HepG2 (cell line): Measurements from ENCODE around the gene GPRC5D. TPM values are rescaled to one million over a fixed set of nuclear protein-coding genes. Genes with fewer than 3 reads are reported as not detected.
A peak's percentile ranks its signal among the peaks of the same experiment; 100 is the strongest.

Source experiments
- AHR ChIP-seq: IDR thresholded peaks from 2 replicates; pipeline ENCODE4 v1.6.1; 2018; ENCODE audit warnings: missing genetic modification reagents, missing compliant biosample characterization
- AKAP8 ChIP-seq: sonication (generic); formaldehyde crosslinking; IDR thresholded peaks from 2 replicates; pipeline ENCODE4 v1.5.1; 2020; ENCODE audit warnings: mild to moderate bottlenecking, missing genetic modification reagents
- BRCA1 ChIP-seq: sonication (generic); formaldehyde crosslinking; IDR thresholded peaks from 2 replicates; pipeline ENCODE4 v1.4.0; 2020; ENCODE audit warnings: missing genetic modification reagents
- BRD4 ChIP-seq: sonication (generic); formaldehyde crosslinking; IDR thresholded peaks from 2 replicates; pipeline ENCODE4 v1.4.0; 2020; ENCODE audit warnings: missing genetic modification reagents
- CENPBD1 ChIP-seq: sonication (generic); formaldehyde crosslinking; IDR thresholded peaks from 2 replicates; pipeline ENCODE4 v1.8.0; 2022; ENCODE audit warnings: missing genetic modification reagents, low read depth, mild to moderate bottlenecking, borderline replicate concordance
- CSRNP1 ChIP-seq: sonication (generic); formaldehyde crosslinking; IDR thresholded peaks from 2 replicates; pipeline ENCODE4 v1.8.1; 2023; ENCODE audit warnings: mild to moderate bottlenecking, missing genetic modification reagents
- CTCF ChIP-seq: sonication (generic); formaldehyde crosslinking; IDR thresholded peaks from 2 replicates; pipeline ENCODE4 v1.5.0; 2020; ENCODE audit warnings: mild to moderate bottlenecking, missing genetic modification reagents, moderate library complexity
- EEA1 ChIP-seq: sonication (generic); formaldehyde crosslinking; IDR thresholded peaks from 2 replicates; pipeline ENCODE4 v1.5.1; 2020; ENCODE audit warnings: mild to moderate bottlenecking, missing genetic modification reagents, borderline replicate concordance
- ELF3 ChIP-seq: IDR thresholded peaks from 2 replicates; pipeline ENCODE4 v1.6.1; 2016; ENCODE audit warnings: missing genetic modification reagents, missing compliant biosample characterization
- EP300 ChIP-seq, 3 experiments: sonication (generic) in 1 of 3; formaldehyde crosslinking in 1 of 3; IDR thresholded peaks; 2 replicates each; pipeline versions ENCODE4 v1.5.1 to v1.6.1; 2011 to 2020; ENCODE audit warnings: low read depth in 2 of 3, low read length in 2 of 3, borderline replicate concordance in 1 of 3, improper control_type of control experiment in 1 of 3, mild to moderate bottlenecking in 1 of 3, missing genetic modification reagents in 1 of 3, moderate library complexity in 1 of 3
- FOXC1 ChIP-seq: sonication (generic); formaldehyde crosslinking; IDR thresholded peaks from 2 replicates; pipeline ENCODE4 v1.8.0; 2022; ENCODE audit warnings: mild to moderate bottlenecking, missing genetic modification reagents, borderline replicate concordance
- RAD21 ChIP-seq: fragments of 450-650 bp; formaldehyde crosslinking; IDR thresholded peaks from 2 replicates; pipeline ENCODE4 v1.5.0; 2020; ENCODE audit warnings: mild to moderate bottlenecking
- SMC3 ChIP-seq: IDR thresholded peaks from 2 replicates; pipeline ENCODE4 v1.6.1; 2011; ENCODE audit warnings: low read length, improper control_type of control experiment
- SNAPC4 ChIP-seq: sonication (generic); formaldehyde crosslinking; IDR thresholded peaks from 2 replicates; pipeline ENCODE4 v1.4.0; 2020; ENCODE audit warnings: mild to moderate bottlenecking, missing genetic modification reagents
- SRSF9 ChIP-seq: fragments of 200-400 bp; formaldehyde crosslinking; IDR thresholded peaks from 2 replicates; pipeline ENCODE4 v1.6.1; 2018; ENCODE audit warnings: borderline replicate concordance, mild to moderate bottlenecking, low read depth, low read length; ENCODE audit not compliant: insufficient read depth, poor library complexity, severe bottlenecking
- STAG1 ChIP-seq: sonication (generic); formaldehyde crosslinking; IDR thresholded peaks from 2 replicates; pipeline ENCODE4 v1.4.0; 2020; ENCODE audit warnings: missing genetic modification reagents
- ZNF34 ChIP-seq: sonication (generic); formaldehyde crosslinking; IDR thresholded peaks from 2 replicates; pipeline ENCODE4 v1.4.0; 2020; ENCODE audit warnings: mild to moderate bottlenecking, missing genetic modification reagents, borderline replicate concordance
- ZNF382 ChIP-seq: sonication (generic); formaldehyde crosslinking; IDR thresholded peaks from 2 replicates; pipeline ENCODE4 v1.5.0; 2020; ENCODE audit warnings: missing genetic modification reagents, mild to moderate bottlenecking, borderline replicate concordance
- ZNF605 ChIP-seq: sonication (generic); formaldehyde crosslinking; IDR thresholded peaks from 2 replicates; pipeline ENCODE4 v1.8.0; 2022; ENCODE audit warnings: mild to moderate bottlenecking, missing genetic modification reagents
- polyA plus RNA-seq, 8 experiments: library from polyadenylated mRNA; depleted of rRNA in 3 of 8; stranded (reverse) in 7 of 8; unstranded in 1 of 8; fragments of >200 nt; fragmentation: Illumina TruSeq in 4 of 8; extraction: Trizol in 4 of 8; gene quantifications; 2 replicates each; pipeline versions ENCODE4 v1.2.1 to v1.2.3, GENCODE V29; 2011 to 2016; ENCODE audit warnings: low read depth in 4 of 8, missing spikeins in 1 of 8, mixed read lengths in 1 of 8; ENCODE audit not compliant: insufficient read depth in 1 of 8
- total RNA-seq, 5 experiments: library from RNA; depleted of rRNA; stranded (reverse); fragments of >200 nt; fragmentation: Illumina TruSeq; extraction: Trizol; gene quantifications; 2 replicates each; pipeline ENCODE4 v1.2.3, GENCODE V29; 2016; ENCODE audit warnings: low read depth in 1 of 5

Gene GPRC5D
- total and polyA plus RNA-seq, 2 of the 13 experiments (the other 11 are each of a cell fraction or from before 2014, with no cell fraction given) = not detected

- TF ChIP-seq SNAPC4 (CRISPR knock-in tag) = no peak
- 0 out of 2 replicates have a peak, but pooled peaks have one; percentile 40 for TF ChIP-seq ZNF605 (CRISPR knock-in tag)
- peak; percentile 25; the same call in 1 of the 2 replicates for TF ChIP-seq RAD21
- TF ChIP-seq EEA1 (CRISPR knock-in tag) = no peak
- no peak for TF ChIP-seq SRSF9
- TF ChIP-seq CTCF = peak; percentile 75
- no peak for TF ChIP-seq FOXC1 (CRISPR knock-in tag)
- no peak for TF ChIP-seq AKAP8 (CRISPR knock-in tag)
- no peak for TF ChIP-seq BRD4 (CRISPR knock-in tag)
- no peak for TF ChIP-seq CSRNP1 (CRISPR knock-in tag)
- TF ChIP-seq AHR (CRISPR knock-in tag) = no peak
- TF ChIP-seq STAG1 (CRISPR knock-in tag) = peak; percentile 71
- TF ChIP-seq BRCA1 = no peak
- peak; percentile 51; the same call in 1 of the 2 replicates for TF ChIP-seq SMC3
- TF ChIP-seq CENPBD1 (CRISPR knock-in tag) = no peak
- TF ChIP-seq ZNF382 (CRISPR knock-in tag) = no peak
- TF ChIP-seq ELF3 = 0 out of 2 replicates have a peak, but pooled peaks have one; percentile 36
- no peak for TF ChIP-seq ZNF34 (CRISPR knock-in tag)
- no peak for TF ChIP-seq EP300 (IDR thresholded peaks at IDR 0.05; ENCODE audit: low read depth in 2 of 2, low read length in 2 of 2)
- TF ChIP-seq EP300 (CRISPR knock-in tag; IDR thresholded peaks at IDR 0.05; ENCODE audit: borderline replicate concordance) = no peak
These were observed 23.5 kb upstream of the GPRC5D start (continued) for GRCh38 chr12:12975322-12976077.
